Fibroblast of peridontal ligament (primary cell): ENCODE results near the gene GALNT15.
A peak's percentile ranks its signal among the peaks of the same experiment; 100 is the strongest.

Experiments
- DNase-seq: peaks from one replicate; pipeline ENCODE4 v3.0.0-alpha.2; 2010; ENCODE audit errors: extremely low read depth

GALNT15 gene

GRCh38 chr3:16252988-16253387 lies 78.5 kb downstream of the GALNT15 start:
- DNase-seq = no peak

GRCh38 chr3:16253601-16254000 lies 79.1 kb downstream of the GALNT15 start:
- no peak for DNase-seq

GRCh38 chr3:16254916-16255315 lies 80.4 kb downstream of the GALNT15 start:
- no peak for DNase-seq

- no peak for DNase-seq
Observed at GRCh38 chr3:16255326-16255725, 80.8 kb downstream of the GALNT15 start.

- DNase-seq = no peak
Observed at GRCh38 chr3:16255726-16256125, 81.2 kb downstream of the GALNT15 start.

- no peak for DNase-seq
Observed at GRCh38 chr3:16257309-16257708, 82.8 kb downstream of the GALNT15 start.

GRCh38 chr3:16258177-16258576 lies 83.7 kb downstream of the GALNT15 start:
- DNase-seq = no peak

GRCh38 chr3:16258866-16259265 lies 84.4 kb downstream of the GALNT15 start:
- no peak for DNase-seq

GRCh38 chr3:16260046-16260445 lies 85.6 kb downstream of the GALNT15 start:
- no peak for DNase-seq

GRCh38 chr3:16262174-16262573 lies 87.7 kb downstream of the GALNT15 start:
- no peak for DNase-seq

GRCh38 chr3:16264174-16264707 lies 89.8 kb downstream of the GALNT15 start:
- DNase-seq = no peak

GRCh38 chr3:16264708-16265454 lies 90.4 kb downstream of the GALNT15 start, which contains the start of the genes DPH3 and OXNAD1:
Gene DPH3 (minus strand): TSS chr3:16264943. CDS start chr3:16264876, 67 bp downstream.
Gene OXNAD1 (plus strand): TSS chr3:16265212. CDS start chr3:16270953, 5,741 bp downstream.
- DNase-seq = peak; percentile 100

- no peak for DNase-seq
Observed at GRCh38 chr3:16265455-16265786, 90.9 kb downstream of the GALNT15 start.

GRCh38 chr3:16266714-16267113 lies 92.2 kb downstream of the GALNT15 start:
- no peak for DNase-seq

GRCh38 chr3:16270855-16271254 lies 96.4 kb downstream of the GALNT15 start:
- DNase-seq = no peak

GRCh38 chr3:16272588-16272987 lies 98.1 kb downstream of the GALNT15 start:
- no peak for DNase-seq

GRCh38 chr3:16273867-16274266 lies 99.4 kb downstream of the GALNT15 start:
- no peak for DNase-seq

- DNase-seq = peak; percentile 56
Observed at GRCh38 chr3:16277471-16277870, 103.0 kb downstream of the GALNT15 start.

GRCh38 chr3:16279010-16279801 lies 104.7 kb downstream of the GALNT15 start:
- no peak for DNase-seq

GRCh38 chr3:16280671-16281070 lies 106.2 kb downstream of the GALNT15 start:
- peak; percentile 69 for DNase-seq
